ENCODE results near the gene ENG. TPM values are rescaled to one million over a fixed set of nuclear protein-coding genes. Genes with fewer than 3 reads are reported as not detected.

ENG gene
- total RNA-seq, 1 donor from 2014 or later: not detected

DNA sequence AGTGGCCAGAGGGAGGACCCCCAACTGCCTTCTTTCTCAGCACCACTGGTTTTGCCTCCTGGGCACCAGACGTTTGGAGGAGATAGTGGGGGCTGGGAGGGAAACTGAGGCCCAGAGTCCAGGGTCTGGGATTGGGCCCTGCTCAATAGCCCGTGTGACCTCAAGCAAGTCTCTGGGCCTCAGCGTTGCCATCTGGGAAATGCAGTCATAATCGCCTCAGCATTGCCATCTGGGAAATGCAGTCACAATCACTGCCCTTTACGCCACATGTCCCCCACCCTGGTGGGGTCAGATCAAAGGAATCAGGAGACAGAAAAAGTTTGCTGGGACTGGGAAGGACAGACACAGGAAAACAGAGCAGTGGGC, 77.6 kb downstream of the ENG start:
- H3K27me3 Mint-ChIP-seq (ENCODE audit: insufficient read depth, low read depth): peaks cover 17% of the 10 kb centered on the region
- no peak overlapping the region for H2AFZ ChIP-seq (replicated peaks)
- H3F3A ChIP-seq (ENCODE audit: low read depth): peaks cover 15% of the 10 kb centered on the region
- DNase-seq (ENCODE audit: low spot score): no peak
- no peak for TF ChIP-seq EZH2 (IDR thresholded peaks at IDR 0.05)
- TF ChIP-seq, protein P1, sequence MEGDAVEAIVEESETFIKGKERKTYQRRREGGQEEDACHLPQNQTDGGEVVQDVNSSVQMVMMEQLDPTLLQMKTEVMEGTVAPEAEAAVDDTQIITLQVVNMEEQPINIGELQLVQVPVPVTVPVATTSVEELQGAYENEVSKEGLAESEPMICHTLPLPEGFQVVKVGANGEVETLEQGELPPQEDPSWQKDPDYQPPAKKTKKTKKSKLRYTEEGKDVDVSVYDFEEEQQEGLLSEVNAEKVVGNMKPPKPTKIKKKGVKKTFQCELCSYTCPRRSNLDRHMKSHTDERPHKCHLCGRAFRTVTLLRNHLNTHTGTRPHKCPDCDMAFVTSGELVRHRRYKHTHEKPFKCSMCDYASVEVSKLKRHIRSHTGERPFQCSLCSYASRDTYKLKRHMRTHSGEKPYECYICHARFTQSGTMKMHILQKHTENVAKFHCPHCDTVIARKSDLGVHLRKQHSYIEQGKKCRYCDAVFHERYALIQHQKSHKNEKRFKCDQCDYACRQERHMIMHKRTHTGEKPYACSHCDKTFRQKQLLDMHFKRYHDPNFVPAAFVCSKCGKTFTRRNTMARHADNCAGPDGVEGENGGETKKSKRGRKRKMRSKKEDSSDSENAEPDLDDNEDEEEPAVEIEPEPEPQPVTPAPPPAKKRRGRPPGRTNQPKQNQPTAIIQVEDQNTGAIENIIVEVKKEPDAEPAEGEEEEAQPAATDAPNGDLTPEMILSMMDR (IDR thresholded peaks at IDR 0.05): no peak
- no peak for TF ChIP-seq EZH2phosphoT487 (IDR thresholded peaks at IDR 0.05)
- no peaks in the 10 kb centered on the region for H3K9me3 Mint-ChIP-seq
- no peaks in the 10 kb centered on the region for H3K36me3 ChIP-seq
- H3K9me3 ChIP-seq (ENCODE audit: low read depth): no peaks in the 10 kb centered on the region
- H3K9ac ChIP-seq: no peak overlapping the region
- H3K36me3 Mint-ChIP-seq: no peaks in the 10 kb centered on the region
- no peak overlapping the region for H3K4me3 ChIP-seq
- H3K27me3 ChIP-seq: no peaks in the 10 kb centered on the region
- peaks cover 12% of the 10 kb centered on the region for H3K4me1 ChIP-seq
- no peak overlapping the region for H3K27ac Mint-ChIP-seq
- H3K4me2 ChIP-seq: no peak overlapping the region
- peaks cover 17% of the 10 kb centered on the region for H3K4me1 Mint-ChIP-seq
- H4K20me1 ChIP-seq (ENCODE audit: low read depth): no peaks in the 10 kb centered on the region
- no peaks in the 10 kb centered on the region for H3K79me2 ChIP-seq (ENCODE audit: low read depth)
- H3K4me3 Mint-ChIP-seq: no peak overlapping the region
- no peak overlapping the region for H3K27ac ChIP-seq

DNA sequence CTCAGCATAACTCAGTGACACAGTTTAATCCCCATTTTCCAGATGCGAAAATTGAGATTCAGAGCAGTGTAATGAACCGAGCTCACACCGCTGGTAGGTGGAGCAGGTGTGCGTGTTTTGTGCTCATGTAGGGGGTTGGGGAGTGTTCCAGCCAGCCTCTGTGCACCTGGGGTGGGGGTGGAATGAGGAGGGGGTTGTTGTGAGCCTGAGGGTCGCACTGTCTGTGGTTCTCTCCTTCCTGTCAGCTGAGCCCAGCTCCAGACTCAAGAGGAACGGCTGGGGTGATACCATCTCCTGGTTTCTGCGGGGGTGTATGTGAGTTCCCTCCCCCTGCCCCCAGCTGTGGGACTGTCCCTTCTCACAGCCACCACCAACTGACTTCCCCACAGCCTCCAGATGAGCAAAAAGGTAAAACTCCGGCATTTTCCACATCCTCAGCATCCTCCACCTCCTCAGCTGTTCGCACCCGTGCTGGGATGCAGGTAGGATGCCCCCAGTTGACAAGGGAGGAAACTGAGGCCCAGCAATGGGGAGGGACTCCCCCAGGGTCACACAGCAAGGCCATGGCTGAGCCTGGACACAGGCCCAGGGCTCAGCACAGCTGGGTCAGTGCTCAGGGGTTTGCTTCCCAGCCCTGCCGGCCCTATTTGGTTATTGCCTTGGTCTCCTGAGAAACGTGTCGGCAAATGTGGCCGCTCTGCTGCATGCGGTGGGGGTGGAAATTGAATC, 78.1 kb downstream of the ENG start:
- Mint-ChIP-seq H3K4me3 (no peak overlapping the region), H3K27me3 (ENCODE audit: insufficient read depth, low read depth) (peaks cover 17% of the 10 kb centered on the region), H3K9me3 (no peaks in the 10 kb centered on the region), H3K36me3 (no peaks in the 10 kb centered on the region), H3K4me1 (peaks cover 21% of the 10 kb centered on the region), H3K27ac (no peak overlapping the region)
- Histone ChIP-seq H3K4me1 (peaks cover 12% of the 10 kb centered on the region), H3K9ac (no peak overlapping the region), H3K9me3 (ENCODE audit: low read depth) (no peaks in the 10 kb centered on the region), H2AFZ (replicated peaks) (peak overlapping the region; percentile 87), H3K4me3 (no peak overlapping the region), H3K36me3 (no peaks in the 10 kb centered on the region), H3K79me2 (ENCODE audit: low read depth) (no peaks in the 10 kb centered on the region), H3K27ac (no peak overlapping the region), H3K27me3 (no peaks in the 10 kb centered on the region), H3F3A (ENCODE audit: low read depth) (peaks cover 15% of the 10 kb centered on the region), H4K20me1 (ENCODE audit: low read depth) (no peaks in the 10 kb centered on the region), H3K4me2 (no peak overlapping the region)
- DNase-seq (ENCODE audit: low spot score): peak; percentile 68
- TF ChIP-seq, protein P1 (IDR thresholded peaks at IDR 0.05): no peak
- TF ChIP-seq EZH2 (IDR thresholded peaks at IDR 0.05) (no peak), EZH2phosphoT487 (IDR thresholded peaks at IDR 0.05) (no peak)

DNA sequence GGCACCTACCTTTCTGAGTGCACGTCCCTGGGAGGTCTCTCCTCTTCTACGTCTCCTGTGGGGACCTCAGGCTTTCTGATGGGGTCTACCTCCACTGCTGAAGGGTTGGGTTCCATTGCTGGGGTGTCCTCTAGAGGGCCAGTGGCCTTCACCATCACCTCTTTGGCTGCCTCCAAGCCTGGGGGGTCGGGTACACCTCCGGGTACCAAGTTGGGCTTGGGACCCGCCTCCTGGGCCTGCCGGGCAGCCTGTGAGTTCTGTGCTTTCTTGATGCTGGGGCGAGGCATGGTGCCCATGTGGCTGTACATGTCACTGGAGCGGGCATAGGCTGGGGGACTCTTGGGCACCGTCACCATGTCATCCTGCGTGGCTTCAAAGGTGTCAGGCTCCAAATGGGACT, 80.5 kb downstream of the ENG start:
- Mint-ChIP-seq H3K27ac (no peak overlapping the region), H3K4me3 (peak overlapping the region; percentile 10), H3K9me3 (no peaks in the 10 kb centered on the region), H3K36me3 (no peaks in the 10 kb centered on the region), H3K4me1 (peaks cover 31% of the 10 kb centered on the region), H3K27me3 (ENCODE audit: insufficient read depth, low read depth) (peaks cover 16% of the 10 kb centered on the region)
- Histone ChIP-seq H3K9me3 (ENCODE audit: low read depth) (no peaks in the 10 kb centered on the region), H3K79me2 (ENCODE audit: low read depth) (no peaks in the 10 kb centered on the region), H3K27me3 (peaks cover 8% of the 10 kb centered on the region), H2AFZ (replicated peaks) (no peak overlapping the region), H3K9ac (no peak overlapping the region), H3K4me2 (no peak overlapping the region), H3K27ac (no peak overlapping the region), H3F3A (ENCODE audit: low read depth) (peaks cover 22% of the 10 kb centered on the region), H4K20me1 (ENCODE audit: low read depth) (no peaks in the 10 kb centered on the region), H3K36me3 (no peaks in the 10 kb centered on the region), H3K4me1 (peaks cover 10% of the 10 kb centered on the region), H3K4me3 (no peak overlapping the region)
- no peak for DNase-seq (ENCODE audit: low spot score)
- no peak for TF ChIP-seq EZH2phosphoT487 (IDR thresholded peaks at IDR 0.05)

DNA sequence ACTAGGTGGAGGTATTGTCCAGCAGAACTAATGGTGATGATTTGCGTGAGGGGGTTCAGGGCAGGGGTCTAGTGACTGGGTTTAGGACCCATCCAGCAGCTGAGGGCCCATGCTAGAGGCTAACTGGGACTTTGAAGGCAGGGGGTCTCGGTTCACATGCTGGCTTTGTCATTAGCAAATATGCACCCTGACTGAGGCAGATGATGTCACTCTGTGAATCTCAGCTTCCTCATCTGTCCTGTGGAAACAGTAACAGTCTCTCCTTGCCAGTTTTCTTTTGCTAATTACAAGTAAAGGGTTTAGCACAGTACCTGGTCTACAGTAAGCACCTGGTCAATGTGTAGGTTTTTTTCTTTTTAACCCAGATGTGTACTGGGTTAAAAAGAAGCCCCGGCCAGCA, 81.2 kb downstream of the ENG start:
- Histone ChIP-seq H3K36me3 (no peaks in the 10 kb centered on the region), H3K4me2 (no peak overlapping the region), H2AFZ (replicated peaks) (no peak overlapping the region), H3K79me2 (ENCODE audit: low read depth) (no peaks in the 10 kb centered on the region), H3K9me3 (ENCODE audit: low read depth) (no peaks in the 10 kb centered on the region), H4K20me1 (ENCODE audit: low read depth) (no peaks in the 10 kb centered on the region), H3F3A (ENCODE audit: low read depth) (peaks cover 22% of the 10 kb centered on the region), H3K9ac (no peak overlapping the region), H3K27ac (no peak overlapping the region), H3K4me3 (no peak overlapping the region), H3K27me3 (peaks cover 8% of the 10 kb centered on the region), H3K4me1 (peaks cover 10% of the 10 kb centered on the region)
- no peak for TF ChIP-seq EZH2 (IDR thresholded peaks at IDR 0.05)
- TF ChIP-seq, protein P1 (IDR thresholded peaks at IDR 0.05): no peak
- peaks cover 16% of the 10 kb centered on the region for H3K27me3 Mint-ChIP-seq (ENCODE audit: insufficient read depth, low read depth)
- no peak overlapping the region for H3K4me3 Mint-ChIP-seq
- no peak overlapping the region for H3K27ac Mint-ChIP-seq
- H3K36me3 Mint-ChIP-seq: no peaks in the 10 kb centered on the region
- H3K9me3 Mint-ChIP-seq: no peaks in the 10 kb centered on the region
- H3K4me1 Mint-ChIP-seq: peaks cover 35% of the 10 kb centered on the region
- DNase-seq (ENCODE audit: low spot score): no peak

Data from neural progenitor cell (in vitro differentiated cells).